Right hindlimb (tissue), 1 donor: ENCODE measurements around the gene SLC2A4RG.
"Not testable (repeated sequence)": the region's sequence is repeated elsewhere in the genome, so short reads cannot be mapped to it uniquely, and the experiment has no call there.

Experiments used
- DNase-seq: peaks from one replicate; pipeline ENCODE4 v3.0.0-alpha.2; 2018

SLC2A4RG gene

DNA sequence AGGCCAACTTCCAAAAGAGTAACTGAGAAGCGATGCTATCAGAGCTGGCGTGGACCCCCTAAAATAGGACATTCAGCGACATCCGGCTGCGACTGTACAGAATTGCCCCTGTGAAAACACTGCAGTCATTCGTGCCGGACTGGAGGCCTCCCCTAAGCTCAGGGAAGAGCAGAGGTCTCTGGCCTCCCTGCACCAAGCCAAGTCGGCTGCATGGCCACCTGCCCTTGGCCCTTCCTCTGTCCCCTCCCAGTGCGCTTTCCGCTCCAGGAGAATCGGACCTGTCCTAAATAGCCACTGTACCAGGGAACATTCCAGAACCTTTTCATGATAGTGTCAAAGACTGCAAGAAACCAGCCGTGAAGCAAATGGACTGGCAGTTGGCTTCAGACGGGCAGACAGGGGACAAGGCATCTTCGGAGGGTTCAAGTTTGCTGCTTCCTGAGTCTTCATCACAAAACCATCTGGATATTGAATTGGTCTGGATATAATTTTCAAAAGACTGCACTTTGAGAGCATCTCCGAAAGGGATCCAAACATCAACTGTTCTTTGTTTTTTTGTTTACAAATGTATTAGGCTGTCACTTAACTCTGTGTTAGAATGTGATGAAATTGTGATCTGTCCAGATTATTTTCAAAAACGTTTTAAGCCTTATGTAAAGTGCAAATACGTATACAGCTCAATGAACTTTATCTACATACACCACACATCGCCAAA, 16.5 kb downstream of the SLC2A4RG start:
- no peak for DNase-seq

DNA sequence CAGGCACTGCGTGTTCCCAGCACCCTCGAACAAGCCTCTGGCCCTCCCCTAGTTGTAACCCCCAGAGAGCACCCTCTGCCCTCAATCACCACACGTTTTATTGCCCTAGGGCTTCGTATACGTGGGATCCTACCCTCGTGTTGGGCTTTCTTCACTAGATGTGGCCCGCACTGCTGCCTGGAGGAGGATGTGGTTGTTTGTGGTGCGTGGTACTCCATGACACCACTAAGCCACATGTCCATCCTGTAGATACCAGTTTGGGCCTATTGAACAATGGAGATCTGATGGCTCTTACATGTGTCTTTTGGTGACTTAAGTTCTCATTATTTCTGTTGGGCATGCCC, 17.0 kb downstream of the SLC2A4RG start:
- no peak for DNase-seq

DNA sequence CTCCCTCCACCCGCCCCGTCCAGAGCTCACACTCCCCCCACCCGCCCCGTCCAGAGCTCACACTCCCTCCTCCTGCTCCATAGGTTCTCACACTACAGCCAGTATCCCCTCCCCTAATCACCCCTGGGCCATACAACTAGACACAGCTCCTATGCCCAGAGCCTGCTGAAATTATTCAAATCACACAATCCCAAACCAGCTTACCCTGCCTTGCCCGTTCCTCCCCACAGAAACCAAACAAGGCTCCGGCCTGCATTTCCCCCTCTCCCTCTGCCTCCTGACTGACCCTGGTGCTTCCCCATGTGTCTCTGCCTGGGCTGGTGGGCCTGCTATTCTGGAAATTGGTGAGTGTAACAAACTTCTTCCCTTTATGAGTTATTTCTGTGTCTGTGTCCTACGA, 18.6 kb downstream of the SLC2A4RG start:
- peak; percentile 7 for DNase-seq

DNA sequence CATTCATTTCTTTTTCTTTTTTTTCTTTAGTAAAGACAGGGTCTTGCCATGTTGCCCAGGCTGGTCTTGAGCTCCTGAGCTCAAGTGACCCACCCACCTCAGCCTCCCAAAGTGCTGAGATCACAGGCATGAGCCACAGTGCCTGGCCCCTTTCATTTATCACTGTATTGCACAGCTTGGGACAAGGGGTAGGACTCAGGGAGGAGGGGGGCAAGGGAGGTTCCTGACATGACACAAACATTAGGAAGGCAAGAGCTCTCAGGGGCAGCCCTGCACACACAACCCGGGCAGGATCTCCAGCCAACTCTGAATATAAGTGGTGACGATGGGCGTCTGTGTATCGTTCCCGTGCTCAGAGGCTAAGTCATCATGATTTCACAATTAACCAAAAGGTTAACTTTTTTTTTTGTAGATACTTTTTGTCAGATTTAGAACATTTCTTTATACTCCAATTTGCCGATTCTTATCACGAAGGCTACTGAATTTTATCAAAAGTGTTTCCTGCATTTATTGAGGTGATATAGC, 19.9 kb downstream of the SLC2A4RG start:
- no peak for DNase-seq

DNA sequence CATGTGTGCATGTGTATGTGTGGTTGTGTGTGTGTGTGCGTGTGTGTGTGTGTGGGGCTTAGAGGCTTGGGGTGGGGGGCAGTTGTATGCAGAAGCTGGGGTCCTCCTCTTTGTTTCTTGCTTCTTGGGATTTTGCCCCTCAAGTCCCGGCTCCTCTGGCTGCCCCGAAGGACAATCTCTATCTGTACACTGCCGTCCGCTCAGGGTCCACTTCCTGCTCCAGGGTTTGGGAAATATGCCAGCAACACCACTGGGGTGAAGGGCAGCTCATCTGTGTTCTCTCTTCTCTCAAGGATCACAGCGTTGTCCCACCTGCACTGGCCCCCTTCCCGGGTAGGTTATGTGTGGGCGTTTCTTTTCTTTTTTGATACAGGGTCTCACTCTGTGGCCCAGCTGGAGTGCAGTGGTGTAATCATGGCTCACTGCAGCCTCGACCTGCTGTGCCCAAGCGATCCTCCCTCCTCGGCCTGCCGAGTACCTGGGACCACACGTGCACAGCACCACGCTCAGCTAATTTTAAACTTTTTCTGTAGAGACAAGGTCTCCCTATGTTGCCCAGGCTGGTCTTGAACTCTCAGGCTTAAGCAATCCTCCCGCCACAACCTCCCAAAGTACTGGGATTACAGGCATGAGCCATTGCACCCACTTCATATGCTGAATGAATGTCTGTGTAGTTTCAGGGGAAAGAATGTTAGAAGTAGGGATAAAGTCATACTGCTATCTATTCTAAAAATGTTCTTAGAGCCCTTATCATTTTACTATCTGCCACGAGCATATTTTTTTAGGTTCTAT, 25.7 kb downstream of the SLC2A4RG start:
- no peak for DNase-seq

DNA sequence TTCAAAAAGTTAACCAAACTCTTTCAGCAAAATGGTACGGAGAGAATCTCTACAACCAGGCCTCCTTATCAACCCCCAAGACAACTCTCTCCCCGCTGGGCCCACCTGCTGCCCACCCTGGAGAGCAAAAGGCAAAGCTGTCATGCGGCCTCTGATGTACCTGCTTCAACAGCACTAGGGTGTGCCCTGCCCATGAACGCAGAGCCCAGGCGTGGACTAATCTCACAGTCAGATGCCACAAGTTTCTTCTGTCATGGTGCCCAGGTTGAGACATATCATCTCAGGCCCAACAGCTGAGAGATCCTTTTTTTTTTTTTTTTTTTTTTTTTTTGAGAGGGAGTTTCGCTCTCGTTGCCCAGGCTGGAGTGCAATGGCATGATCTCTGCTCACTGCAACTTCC, 26.3 kb downstream of the SLC2A4RG start:
- no peak for DNase-seq

DNA sequence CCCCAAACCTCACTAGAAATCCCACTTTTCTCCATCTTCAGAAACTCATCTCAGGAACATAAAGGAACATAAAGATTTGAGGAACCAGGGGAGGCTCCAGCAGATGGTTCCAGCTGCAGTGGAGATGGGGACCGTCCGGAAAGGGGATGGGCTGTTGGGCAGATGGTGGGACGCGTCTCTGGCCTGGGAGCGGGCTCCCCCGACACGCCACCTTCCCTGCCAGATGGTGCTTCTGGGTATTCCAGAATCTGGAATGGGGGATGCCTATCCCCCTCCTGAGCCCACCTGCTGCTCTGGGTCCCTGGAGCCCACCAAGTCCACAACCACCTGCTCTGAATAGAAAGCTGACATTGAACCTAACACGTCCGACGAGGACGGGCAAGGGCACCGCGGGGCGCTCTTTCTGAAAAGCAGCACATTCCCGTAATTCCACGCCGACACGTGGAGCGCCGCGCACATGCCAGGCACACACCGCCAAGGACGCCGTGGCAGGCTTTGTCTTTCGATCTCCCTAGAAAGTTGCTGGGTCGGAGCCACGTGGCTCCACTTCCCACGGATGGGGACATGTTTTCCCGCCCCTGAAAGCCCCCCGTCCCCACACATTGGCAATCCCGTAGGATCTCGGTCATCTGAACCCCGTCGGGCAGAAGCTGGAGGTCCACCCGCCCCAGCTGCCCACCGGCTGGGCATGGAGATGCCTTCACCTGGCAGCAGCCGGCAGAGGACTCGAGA, 27.3 kb downstream of the SLC2A4RG start:
- DNase-seq = no peak

DNA sequence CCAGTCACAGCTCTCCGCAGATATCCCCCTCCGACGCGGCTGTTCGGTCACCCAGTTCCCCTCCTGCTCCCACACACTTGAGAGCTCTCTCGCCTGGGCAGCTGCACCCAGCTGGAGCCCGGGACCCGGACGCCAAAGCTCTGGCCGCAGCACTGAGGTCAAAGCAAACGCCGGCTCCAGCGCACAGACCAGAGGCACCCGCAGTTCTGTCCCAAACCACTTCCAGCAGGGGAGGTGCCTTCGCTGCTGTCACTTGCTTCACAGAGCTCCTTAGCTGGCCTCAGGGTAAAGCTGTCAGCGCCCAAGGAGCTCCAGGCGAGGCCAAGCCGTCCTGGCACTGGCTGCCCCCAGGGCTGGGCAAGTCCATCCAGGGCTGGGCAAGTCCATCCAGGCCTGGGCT, 27.9 kb downstream of the SLC2A4RG start:
- no peak for DNase-seq

DNA sequence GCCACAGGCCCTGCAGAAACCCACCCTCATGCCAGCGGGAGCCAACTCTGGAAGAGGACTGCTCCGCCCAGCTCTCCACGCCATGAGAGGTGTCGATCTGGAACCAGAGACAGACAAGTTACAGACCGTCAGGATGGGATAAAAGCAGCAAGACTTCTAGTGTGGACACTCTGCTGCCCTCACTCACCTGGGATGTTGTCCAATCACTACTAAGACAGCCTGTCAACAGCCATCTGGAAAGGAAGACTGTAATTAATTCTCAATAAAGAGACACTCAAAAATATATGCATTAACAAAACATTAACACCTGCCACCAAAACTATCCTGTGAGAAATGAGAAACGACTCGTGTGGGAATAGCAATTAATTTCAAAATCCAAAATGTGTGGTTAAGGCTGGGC, 28.3 kb downstream of the SLC2A4RG start:
- DNase-seq = no peak

DNA sequence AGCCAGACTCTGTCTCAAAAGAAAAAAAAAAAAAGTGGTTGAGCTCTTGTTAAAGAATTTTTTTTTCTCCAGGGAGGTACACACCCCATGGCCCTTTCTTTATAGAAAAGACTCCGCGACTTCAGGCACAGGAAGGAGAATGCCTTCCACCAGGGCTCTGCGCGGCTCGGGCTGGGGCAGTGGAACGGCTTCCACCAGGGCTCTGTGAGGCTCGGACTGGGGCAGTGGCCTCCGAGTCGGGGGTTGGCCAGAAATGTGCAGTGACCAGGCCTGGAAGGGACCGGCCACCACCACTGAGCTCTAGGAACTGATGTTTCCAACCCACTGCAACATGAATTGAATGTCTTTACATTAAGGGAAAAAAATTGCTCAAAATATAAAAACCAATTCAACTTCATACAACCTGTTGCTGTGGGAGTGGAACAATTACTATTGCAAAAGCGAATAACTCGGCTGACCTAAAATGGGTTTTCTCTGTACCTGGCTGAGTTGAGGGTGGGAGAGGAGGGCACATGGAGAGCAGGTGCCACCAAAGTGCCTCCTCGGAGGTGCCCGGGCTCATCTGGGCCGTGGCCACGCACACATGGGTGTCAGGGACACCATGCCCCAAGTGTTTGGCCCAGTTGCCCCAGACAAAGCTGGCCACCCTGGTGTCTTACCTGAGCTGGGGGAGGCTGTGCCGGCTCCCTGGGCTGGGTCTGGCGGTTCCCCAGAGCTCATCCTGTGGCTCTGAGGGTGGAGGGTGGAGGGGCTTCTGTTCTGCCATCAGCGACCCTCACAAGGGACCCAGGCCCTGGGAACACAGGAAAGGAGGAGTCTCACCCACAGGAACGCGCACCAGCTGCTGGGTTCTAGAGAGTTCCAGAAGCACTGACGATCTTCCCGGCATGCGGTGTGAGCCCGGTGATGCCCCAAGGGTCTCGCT, 29.3 kb downstream of the SLC2A4RG start:
- DNase-seq = no peak

DNA sequence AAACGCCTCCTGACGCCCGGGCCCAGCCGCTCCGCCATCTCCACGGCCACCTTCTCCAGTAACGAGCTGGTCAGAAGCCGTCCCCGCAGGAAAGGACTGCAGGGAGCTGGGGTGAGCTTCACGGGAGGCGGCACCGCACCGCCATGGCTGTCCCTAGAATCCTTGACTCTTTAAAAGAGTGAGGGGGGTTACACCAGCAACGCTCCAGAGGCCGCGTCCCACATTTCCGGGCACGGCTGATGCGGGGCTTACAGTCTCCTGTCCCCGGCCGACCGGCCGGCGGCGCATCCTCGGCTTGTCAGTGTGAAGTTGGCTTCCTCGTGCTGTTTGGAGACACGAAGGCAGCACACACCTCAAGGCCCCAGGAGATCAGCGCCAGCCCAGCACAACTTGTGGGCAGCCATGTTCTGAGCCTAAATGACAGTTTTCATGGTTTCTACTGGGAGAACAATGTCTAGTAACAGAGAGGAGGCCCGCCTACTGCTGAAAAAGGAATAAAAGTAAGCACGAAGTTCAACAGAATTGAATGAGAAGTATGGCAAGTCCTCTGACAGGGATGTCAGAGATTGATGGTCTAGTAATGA, 30.4 kb downstream of the SLC2A4RG start:
- DNase-seq = no peak

DNA sequence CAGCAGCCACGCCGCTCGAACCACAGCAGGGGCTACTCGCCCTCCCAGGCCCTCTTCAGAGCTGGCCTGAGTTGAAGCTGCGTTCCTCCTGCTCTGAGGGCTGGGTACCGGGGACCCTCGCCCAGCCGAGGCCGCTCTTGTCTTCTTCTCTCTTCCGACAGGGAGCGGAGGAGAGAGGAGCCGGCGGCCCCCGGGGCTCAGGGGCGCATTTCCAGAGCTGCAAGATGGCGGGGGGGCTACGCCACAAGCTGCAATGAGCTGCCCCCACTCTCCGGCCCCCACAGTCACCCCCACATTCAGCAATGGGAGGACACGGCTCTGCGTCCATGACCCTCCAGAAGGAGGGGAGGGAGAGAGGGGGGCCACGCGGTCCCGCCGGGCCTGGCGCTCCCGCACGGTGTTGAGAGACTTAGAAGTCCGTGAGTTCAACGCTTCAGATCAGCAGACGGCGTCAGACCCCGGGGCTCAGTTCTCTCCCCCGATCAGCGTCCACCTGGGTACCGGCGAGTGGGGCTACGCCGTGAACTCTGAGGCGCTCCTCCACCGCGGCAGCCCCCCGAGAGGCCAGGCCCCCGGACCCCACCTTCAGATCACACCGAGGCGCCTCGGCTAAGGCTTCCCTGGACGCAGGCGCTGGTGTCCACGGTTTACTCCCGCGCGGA, 31.6 kb downstream of the SLC2A4RG start:
- no peak for DNase-seq

DNA sequence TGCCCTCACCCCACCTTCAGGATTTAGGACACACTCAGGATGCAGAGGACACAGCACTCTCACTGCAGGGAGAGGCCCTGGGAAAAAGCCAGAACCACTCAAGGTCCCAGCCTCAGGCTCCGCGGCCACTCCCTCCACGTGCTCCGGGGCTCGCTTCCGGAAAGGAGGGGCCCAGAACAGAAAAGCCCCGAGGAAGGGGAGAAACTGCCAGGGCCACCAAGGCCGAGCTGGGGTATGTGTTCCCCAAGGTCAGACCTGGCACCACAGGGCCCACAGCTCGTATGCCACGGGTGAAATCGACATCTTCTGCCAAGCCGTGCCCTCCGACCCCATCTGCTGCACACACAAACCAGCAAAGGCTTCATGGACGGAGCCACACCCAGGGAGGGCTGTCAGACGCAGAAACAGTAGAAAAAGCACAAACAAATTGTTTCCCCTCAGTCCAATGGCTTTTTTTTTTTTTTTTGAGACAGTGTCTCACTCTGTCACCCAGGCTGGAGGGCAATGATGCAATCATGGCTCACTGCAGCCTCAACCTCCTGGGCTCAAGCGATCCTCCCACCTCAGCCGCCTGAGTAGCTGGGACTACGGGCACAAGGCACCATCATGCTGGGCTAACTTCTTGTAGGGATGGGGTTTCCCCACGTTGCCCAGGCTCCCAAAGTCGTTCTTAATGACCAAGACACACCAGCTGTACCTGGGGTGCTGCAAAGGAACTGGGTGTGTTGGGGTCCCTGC, 33.4 kb downstream of the SLC2A4RG start:
- peak; percentile 20 for DNase-seq

DNA sequence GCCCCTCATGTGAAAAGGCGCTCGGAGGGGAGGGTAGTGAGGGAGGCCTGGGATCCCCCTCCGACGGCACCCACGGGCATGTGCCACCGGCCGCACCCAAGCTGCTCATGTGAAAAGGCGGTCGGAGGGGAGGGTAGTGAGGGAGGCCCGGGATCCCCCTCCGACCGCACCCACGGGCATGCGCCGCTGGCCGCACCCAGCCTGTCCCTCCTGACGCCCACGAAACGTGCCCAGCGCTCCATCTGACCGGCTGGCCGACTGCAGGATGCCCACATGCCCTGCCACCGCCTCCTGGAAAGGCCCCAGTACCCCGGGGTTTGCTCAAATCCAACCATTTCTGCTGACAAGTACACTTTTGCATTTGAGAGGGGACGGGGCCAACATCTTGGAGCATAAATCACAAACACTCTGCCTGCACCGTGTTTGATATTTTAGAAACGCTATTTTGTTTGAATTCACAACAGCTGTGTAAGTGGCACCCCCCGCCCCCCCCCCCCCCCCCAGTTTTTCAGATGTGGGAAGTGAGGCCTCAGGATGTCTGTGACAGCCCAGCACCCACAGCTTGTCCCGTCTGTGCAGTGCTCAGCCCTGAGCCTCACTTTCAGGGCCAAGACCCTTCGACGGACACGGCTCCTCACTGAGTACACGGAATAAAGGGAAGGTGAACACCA, 34.1 kb downstream of the SLC2A4RG start:
- peak; percentile 18 for DNase-seq

DNA sequence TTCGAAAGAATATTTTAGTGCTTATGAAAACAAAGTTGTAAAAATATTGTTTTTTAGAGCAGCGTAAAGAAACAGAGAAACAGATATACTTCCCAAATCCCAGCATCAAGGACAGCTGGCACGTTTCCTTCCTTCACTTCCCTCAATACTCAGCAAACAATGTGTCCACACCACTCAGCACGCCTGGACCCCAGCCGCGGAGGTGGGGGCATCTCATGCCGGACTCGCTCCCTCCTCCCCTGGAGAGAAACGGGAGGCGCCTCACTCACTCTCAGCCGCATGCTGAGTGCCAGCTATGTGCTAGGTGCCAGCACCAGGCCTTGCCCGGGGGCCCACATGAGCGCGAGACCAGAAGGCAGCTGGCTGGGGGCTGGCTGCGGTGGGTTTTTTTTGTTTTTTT, 34.7 kb downstream of the SLC2A4RG start:
- peak; percentile 28 for DNase-seq

DNA sequence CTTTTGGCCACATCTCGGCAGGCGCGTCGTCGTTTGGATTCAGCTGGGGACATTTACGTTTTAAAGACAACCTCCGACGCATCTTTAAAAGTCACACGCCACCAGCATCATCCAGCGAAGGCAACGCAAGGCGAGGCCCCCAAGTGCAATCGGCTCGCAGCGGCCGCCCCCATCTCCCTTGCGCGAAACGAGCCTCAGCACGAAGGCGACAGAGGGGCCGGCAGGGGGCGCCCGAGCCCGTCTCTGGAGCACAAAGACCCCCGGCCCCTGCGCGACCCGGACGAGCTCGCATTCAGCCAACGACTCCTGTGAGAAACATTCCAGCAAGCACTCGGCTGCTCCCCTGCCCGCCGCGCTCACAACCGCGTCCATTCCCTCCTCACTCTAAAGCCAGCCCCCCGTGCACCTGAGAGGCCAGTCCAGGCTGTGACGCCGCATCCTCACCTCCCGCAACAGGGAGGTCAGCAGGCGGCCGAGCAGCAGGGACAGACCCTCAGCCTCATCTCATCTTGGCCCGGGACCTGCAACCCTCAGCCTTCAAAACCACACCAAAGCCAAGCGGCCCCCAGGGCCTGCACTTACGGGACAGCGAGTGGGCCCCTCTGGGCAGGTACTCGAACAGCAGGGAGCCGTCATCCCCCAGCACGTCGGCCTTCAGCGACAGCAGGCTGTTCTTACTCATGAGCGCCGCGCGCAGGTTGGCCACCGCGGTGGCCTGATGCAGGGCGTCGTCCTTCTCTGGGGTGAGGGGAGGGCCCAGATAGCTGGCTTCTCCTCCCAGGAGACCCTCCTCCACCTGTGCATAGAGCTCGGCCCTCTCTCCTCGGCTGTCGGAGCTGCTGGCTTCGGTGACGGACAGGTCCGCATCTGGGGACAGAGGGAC, 35.8 kb downstream of the SLC2A4RG start:
- DNase-seq = peak; percentile 83

DNA sequence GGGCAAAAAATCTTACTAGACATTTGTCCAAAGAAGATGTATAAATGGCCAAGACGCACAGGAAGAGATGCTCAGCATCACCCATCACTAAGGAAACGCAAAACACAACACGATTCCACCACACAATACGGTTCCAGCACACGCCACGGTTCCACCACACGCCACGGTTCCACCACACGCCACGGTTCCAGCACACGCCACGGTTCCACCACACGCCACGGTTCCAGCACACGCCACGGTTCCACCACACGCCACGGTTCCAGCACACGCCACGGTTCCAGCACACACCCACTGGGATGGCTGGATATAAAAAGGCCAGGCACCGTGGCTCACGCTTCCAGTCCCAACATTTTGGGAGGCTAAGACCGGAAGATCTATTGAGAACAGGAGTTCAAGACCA, 37.3 kb downstream of the SLC2A4RG start:
- DNase-seq = not testable (repeated sequence)

DNA sequence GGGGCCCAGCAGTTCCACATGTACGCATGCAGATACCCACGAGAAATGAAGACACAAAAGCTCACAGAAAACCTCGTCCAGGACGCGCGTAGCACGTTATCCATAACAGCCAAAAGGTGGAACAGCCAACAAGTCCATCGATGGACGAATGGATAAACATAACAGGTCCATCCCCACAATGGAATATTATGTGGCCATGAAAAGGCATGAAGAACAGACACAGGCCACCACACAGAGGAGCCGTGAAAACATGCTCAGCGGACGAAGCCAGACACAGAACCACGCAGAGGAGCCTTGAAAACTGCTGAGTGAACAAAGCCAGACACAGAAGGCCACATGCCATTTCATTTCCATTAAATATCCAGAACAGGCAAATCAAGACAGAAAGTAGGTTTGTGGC, 38.0 kb downstream of the SLC2A4RG start:
- DNase-seq = peak; percentile 4
